ENCODE results near the gene SUPT3H.

SUPT3H gene

GRCh38 chr6:45105170-45105820 lies 272.4 kb downstream of the SUPT3H start:
- Histone ChIP-seq H3K79me1 (ENCODE audit: low read length) (no peaks in the 10 kb centered on the region), H4K8ac (ENCODE audit: low read depth, low read length) (no peak overlapping the region), H3K14ac (ENCODE audit: low read length) (no peak overlapping the region), H3K4me1 (ENCODE audit: control insufficient read depth in 1 of 2, insufficient read depth in 2 of 2, low read length in 2 of 2) (no peaks in the 10 kb centered on the region), H2AK5ac (ENCODE audit: low read length) (no peak overlapping the region), H3K4ac (ENCODE audit: low read depth, low read length) (no peak overlapping the region), H3K9me3 (ENCODE audit: insufficient read depth, low read depth, low read length) (no peaks in the 10 kb centered on the region), H2BK5ac (ENCODE audit: low read depth, low read length, poor library complexity) (no peak overlapping the region), H3K18ac (ENCODE audit: low read length) (no peak overlapping the region), H3K27me3 (ENCODE audit: insufficient read depth, low read length) (no peaks in the 10 kb centered on the region), H2BK12ac (ENCODE audit: low read length) (no peak overlapping the region), H3K4me2 (ENCODE audit: low read length) (no peak overlapping the region), H3K9ac (ENCODE audit: low read length) (no peak overlapping the region), H2AFZ (ENCODE audit: insufficient read depth, low read length, poor library complexity) (no peak overlapping the region), H3K36me3 (ENCODE audit: control insufficient read depth in 1 of 2, insufficient read depth in 2 of 2, low read length in 2 of 2) (no peaks in the 10 kb centered on the region), H3K79me2 (ENCODE audit: control insufficient read depth, insufficient read depth, low read length, poor library complexity) (no peaks in the 10 kb centered on the region), H4K91ac (ENCODE audit: low read depth, low read length) (no peak overlapping the region), H3K4me3 (ENCODE audit: low read depth, low read length) (no peak overlapping the region), H3K23ac (ENCODE audit: low read length) (no peak overlapping the region), H4K12ac (ENCODE audit: low read depth, low read length) (no peak overlapping the region), H2BK120ac (ENCODE audit: insufficient read depth, low read length, poor library complexity) (no peak overlapping the region), H3K27ac (ENCODE audit: low read depth, low read length) (no peak overlapping the region)
- WGBS (ENCODE audit: extremely low coverage, insufficient coverage, insufficient read length), result no CpG with 5 or more reads among the region's 2 CpGs
- no peak for DNase-seq

GRCh38 chr6:45104429-45104828 lies 273.3 kb downstream of the SUPT3H start:
- Histone ChIP-seq H3K4me3 (ENCODE audit: low read depth, low read length) (no peak overlapping the region), H3K4ac (ENCODE audit: low read depth, low read length) (no peak overlapping the region), H2AFZ (ENCODE audit: insufficient read depth, low read length, poor library complexity) (no peak overlapping the region), H4K8ac (ENCODE audit: low read depth, low read length) (no peak overlapping the region), H3K79me1 (ENCODE audit: low read length) (no peaks in the 10 kb centered on the region), H2BK12ac (ENCODE audit: low read length) (no peak overlapping the region), H2AK5ac (ENCODE audit: low read length) (no peak overlapping the region), H3K27ac (ENCODE audit: low read depth, low read length) (no peak overlapping the region), H3K4me2 (ENCODE audit: low read length) (no peak overlapping the region), H3K23ac (ENCODE audit: low read length) (no peak overlapping the region), H3K18ac (ENCODE audit: low read length) (no peak overlapping the region), H2BK120ac (ENCODE audit: insufficient read depth, low read length, poor library complexity) (no peak overlapping the region), H3K36me3 (ENCODE audit: control insufficient read depth in 1 of 2, insufficient read depth in 2 of 2, low read length in 2 of 2) (no peaks in the 10 kb centered on the region), H3K79me2 (ENCODE audit: control insufficient read depth, insufficient read depth, low read length, poor library complexity) (no peaks in the 10 kb centered on the region), H3K27me3 (ENCODE audit: insufficient read depth, low read length) (no peaks in the 10 kb centered on the region), H3K9me3 (ENCODE audit: insufficient read depth, low read depth, low read length) (no peaks in the 10 kb centered on the region), H3K4me1 (ENCODE audit: control insufficient read depth in 1 of 2, insufficient read depth in 2 of 2, low read length in 2 of 2) (no peaks in the 10 kb centered on the region), H3K14ac (ENCODE audit: low read length) (no peak overlapping the region), H3K9ac (ENCODE audit: low read length) (no peak overlapping the region), H2BK5ac (ENCODE audit: low read depth, low read length, poor library complexity) (no peak overlapping the region), H4K12ac (ENCODE audit: low read depth, low read length) (no peak overlapping the region), H4K91ac (ENCODE audit: low read depth, low read length) (no peak overlapping the region)
- WGBS (ENCODE audit: extremely low coverage, insufficient coverage, insufficient read length), result no CpG with 5 or more reads among the region's 1 CpG
- no peak for DNase-seq

- H3K4me2 ChIP-seq (ENCODE audit: low read length), result no peak overlapping the region
- no peak overlapping the region for H2BK12ac ChIP-seq (ENCODE audit: low read length)
- H4K8ac ChIP-seq (ENCODE audit: low read depth, low read length), result no peak overlapping the region
- no peak overlapping the region for H3K4ac ChIP-seq (ENCODE audit: low read depth, low read length)
- no peak overlapping the region for H2AFZ ChIP-seq (ENCODE audit: insufficient read depth, low read length, poor library complexity)
- no CpG with 5 or more reads among the region's 1 CpG for WGBS (ENCODE audit: extremely low coverage, insufficient coverage, insufficient read length)
- H3K14ac ChIP-seq (ENCODE audit: low read length), result no peak overlapping the region
- no peak overlapping the region for H4K12ac ChIP-seq (ENCODE audit: low read depth, low read length)
- no peak overlapping the region for H2BK120ac ChIP-seq (ENCODE audit: insufficient read depth, low read length, poor library complexity)
- DNase-seq, result no peak
- no peak overlapping the region for H3K4me3 ChIP-seq (ENCODE audit: low read depth, low read length)
- H3K9me3 ChIP-seq (ENCODE audit: insufficient read depth, low read depth, low read length), result no peaks in the 10 kb centered on the region
- H2AK5ac ChIP-seq (ENCODE audit: low read length), result no peak overlapping the region
- H3K9ac ChIP-seq (ENCODE audit: low read length), result no peak overlapping the region
- H3K27ac ChIP-seq (ENCODE audit: low read depth, low read length), result no peak overlapping the region
- H3K79me2 ChIP-seq (ENCODE audit: control insufficient read depth, insufficient read depth, low read length, poor library complexity), result no peaks in the 10 kb centered on the region
- H3K27me3 ChIP-seq (ENCODE audit: insufficient read depth, low read length), result no peaks in the 10 kb centered on the region
- no peaks in the 10 kb centered on the region for H3K4me1 ChIP-seq (ENCODE audit: control insufficient read depth in 1 of 2, insufficient read depth in 2 of 2, low read length in 2 of 2)
- no peak overlapping the region for H2BK5ac ChIP-seq (ENCODE audit: low read depth, low read length, poor library complexity)
- no peaks in the 10 kb centered on the region for H3K36me3 ChIP-seq (ENCODE audit: control insufficient read depth in 1 of 2, insufficient read depth in 2 of 2, low read length in 2 of 2)
- no peaks in the 10 kb centered on the region for H3K79me1 ChIP-seq (ENCODE audit: low read length)
- no peak overlapping the region for H3K18ac ChIP-seq (ENCODE audit: low read length)
- no peak overlapping the region for H4K91ac ChIP-seq (ENCODE audit: low read depth, low read length)
- no peak overlapping the region for H3K23ac ChIP-seq (ENCODE audit: low read length)
These were observed 279.5 kb downstream of the SUPT3H start for GRCh38 chr6:45098256-45098655.

GRCh38 chr6:45094831-45095230 lies 282.9 kb downstream of the SUPT3H start:
- no peak overlapping the region for H2BK5ac ChIP-seq (ENCODE audit: low read depth, low read length, poor library complexity)
- H3K4me2 ChIP-seq (ENCODE audit: low read length), result no peak overlapping the region
- no peaks in the 10 kb centered on the region for H3K9me3 ChIP-seq (ENCODE audit: insufficient read depth, low read depth, low read length)
- H4K12ac ChIP-seq (ENCODE audit: low read depth, low read length), result no peak overlapping the region
- no CpG with 5 or more reads among the region's 4 CpGs for WGBS (ENCODE audit: extremely low coverage, insufficient coverage, insufficient read length)
- H2AK5ac ChIP-seq (ENCODE audit: low read length), result no peak overlapping the region
- no peak overlapping the region for H3K23ac ChIP-seq (ENCODE audit: low read length)
- no peak overlapping the region for H3K4me3 ChIP-seq (ENCODE audit: low read depth, low read length)
- no peak overlapping the region for H2BK12ac ChIP-seq (ENCODE audit: low read length)
- H3K14ac ChIP-seq (ENCODE audit: low read length), result no peak overlapping the region
- H3K27ac ChIP-seq (ENCODE audit: low read depth, low read length), result no peak overlapping the region
- H3K9ac ChIP-seq (ENCODE audit: low read length), result no peak overlapping the region
- no peaks in the 10 kb centered on the region for H3K79me1 ChIP-seq (ENCODE audit: low read length)
- H3K18ac ChIP-seq (ENCODE audit: low read length), result no peak overlapping the region
- H3K36me3 ChIP-seq (ENCODE audit: control insufficient read depth in 1 of 2, insufficient read depth in 2 of 2, low read length in 2 of 2), result no peaks in the 10 kb centered on the region
- no peaks in the 10 kb centered on the region for H3K79me2 ChIP-seq (ENCODE audit: control insufficient read depth, insufficient read depth, low read length, poor library complexity)
- H4K91ac ChIP-seq (ENCODE audit: low read depth, low read length), result no peak overlapping the region
- H2AFZ ChIP-seq (ENCODE audit: insufficient read depth, low read length, poor library complexity), result no peak overlapping the region
- no peak for DNase-seq
- H2BK120ac ChIP-seq (ENCODE audit: insufficient read depth, low read length, poor library complexity), result no peak overlapping the region
- H3K4me1 ChIP-seq (ENCODE audit: control insufficient read depth in 1 of 2, insufficient read depth in 2 of 2, low read length in 2 of 2), result no peaks in the 10 kb centered on the region
- no peaks in the 10 kb centered on the region for H3K27me3 ChIP-seq (ENCODE audit: insufficient read depth, low read length)
- no peak overlapping the region for H4K8ac ChIP-seq (ENCODE audit: low read depth, low read length)
- no peak overlapping the region for H3K4ac ChIP-seq (ENCODE audit: low read depth, low read length)

Measured in trophoblast cell (in vitro differentiated cells and primary cell).